H1 (cell line): ENCODE measurements around the gene TNFRSF13B. TPM values are rescaled to one million over a fixed set of nuclear protein-coding genes. Genes with fewer than 3 reads are reported as not detected.
A peak's percentile ranks its signal among the peaks of the same experiment; 100 is the strongest.

Experiments
- CTCF ChIA-PET: fragments of 300-600 bp; sonication (Branson Sonifier 250); formaldehyde crosslinking; loops from one replicate; lab custom pipeline; 2021; ENCODE audit not compliant: partially characterized antibody; lab: Charles Lee
- POLR2A ChIA-PET: fragments of 300-600 bp; sonication (Branson Sonifier 250); formaldehyde crosslinking; loops from one replicate; lab custom pipeline; 2021; ENCODE audit warnings: inconsistent platforms; ENCODE audit not compliant: partially characterized antibody; lab: Charles Lee
- DNase-seq, 2 experiments: peaks; one replicate each; pipeline versions ENCODE4 v3.0.0 to v3.0.0-alpha.2; 2010 to 2022; ENCODE audit warnings: low spot score in 2 of 2, low read depth in 1 of 2, mixed read lengths in 1 of 2
- FAIRE-seq: peaks from 2 replicates; lab custom pipeline; 2011; peaks lifted over from hg19 to GRCh38; lab: Jason Lieb, UNC
- H2AFZ ChIP-seq: 2 replicates; pipeline ENCODE4 v1.8.1; 2012; ENCODE audit warnings: low read length, inconsistent platforms
- H2AK5ac ChIP-seq: 2 replicates; pipeline ENCODE4 v1.6.1; 2013; ENCODE audit warnings: low read depth, low read length
- H2BK120ac ChIP-seq: replicated peaks from 2 replicates; pipeline ENCODE3; 2013; ENCODE audit warnings: low read depth, low read length, inconsistent platforms
- H2BK12ac ChIP-seq: 2 replicates; pipeline ENCODE4 v1.6.1; 2013; ENCODE audit warnings: low read depth, low read length
- H2BK15ac ChIP-seq: 2 replicates; pipeline ENCODE4 v1.6.1; 2013; ENCODE audit warnings: low read length
- H2BK20ac ChIP-seq: 2 replicates; pipeline ENCODE4 v1.6.1; 2013; ENCODE audit warnings: low read length
- H2BK5ac ChIP-seq: 2 replicates; pipeline ENCODE4 v1.6.1; 2013; ENCODE audit warnings: low read depth, low read length
- H3K14ac ChIP-seq: 2 replicates; pipeline ENCODE4 v1.6.1; 2013; ENCODE audit warnings: inconsistent platforms; ENCODE audit not compliant: insufficient read length
- H3K18ac ChIP-seq: 2 replicates; pipeline ENCODE4 v1.6.1; 2013; ENCODE audit warnings: low read length; ENCODE audit errors: extremely low read depth
- H3K23ac ChIP-seq: 2 replicates; pipeline ENCODE4 v1.6.1; 2013; ENCODE audit warnings: inconsistent platforms; ENCODE audit not compliant: insufficient read length
- H3K23me2 ChIP-seq: 2 replicates; pipeline ENCODE4 v1.6.1; 2013; ENCODE audit warnings: low read depth, low read length
- H3K27ac ChIP-seq: 2 replicates; pipeline ENCODE4 v1.6.1; 2011; ENCODE audit warnings: low read depth, low read length, inconsistent platforms
- H3K27me3 ChIP-seq, 4 experiments: replicated peaks in 1 of 4; 1 replicate in 1 of 4; 2 replicates in 3 of 4; pipeline versions ENCODE4 v1.6.1 to v1.8.1; 2011 to 2013; ENCODE audit warnings: low read length in 3 of 4, mild to moderate bottlenecking in 3 of 4, inconsistent platforms in 2 of 4, mixed read lengths in 2 of 4, moderate library complexity in 1 of 4; ENCODE audit not compliant: control insufficient read depth in 3 of 4, insufficient read depth in 3 of 4; ENCODE audit errors: extremely low read depth in 1 of 4
- H3K36me3 ChIP-seq, 4 experiments: 2 replicates each; pipeline versions ENCODE4 v1.6.1 to v1.8.1; 2011 to 2013; ENCODE audit warnings: mild to moderate bottlenecking in 4 of 4, low read length in 3 of 4, moderate library complexity in 2 of 4, control low read depth in 1 of 4, inconsistent platforms in 1 of 4; ENCODE audit not compliant: insufficient read depth in 4 of 4, control insufficient read depth in 2 of 4
- H3K4ac ChIP-seq: replicated peaks from 2 replicates; pipeline ENCODE3; 2013; ENCODE audit warnings: low read length, low read depth, mixed read lengths, inconsistent platforms; ENCODE audit not compliant: insufficient read length
- H3K4me1 ChIP-seq, 4 experiments: replicated peaks in 1 of 4; 1 replicate in 1 of 4; 2 replicates in 3 of 4; pipeline versions ENCODE4 v1.6.1 to v1.8.1; 2011 to 2013; ENCODE audit warnings: low read length in 3 of 4, inconsistent platforms in 2 of 4, mixed read lengths in 1 of 4; ENCODE audit not compliant: insufficient read depth in 4 of 4, control insufficient read depth in 3 of 4
- H3K4me2 ChIP-seq, 2 experiments: 2 replicates each; pipeline versions ENCODE4 v1.6.1 to v1.8.1; 2011 to 2013; ENCODE audit warnings: low read depth in 2 of 2, low read length in 2 of 2, control low read depth in 1 of 2, inconsistent platforms in 1 of 2, mild to moderate bottlenecking in 1 of 2; ENCODE audit not compliant: insufficient read depth in 1 of 2
- H3K4me3 ChIP-seq, 4 experiments: fragments of 200-600, 300-600 bp in 1 of 4; sonication (generic), shearing (Covaris generic), sonication (Bioruptor Twin) in 1 of 4; 2 replicates each; pipeline versions ENCODE4 v1.5.1 to v1.8.1; 2011 to 2016; ENCODE audit warnings: low read length in 4 of 4, low read depth in 3 of 4, control low read depth in 2 of 4, inconsistent platforms in 2 of 4, mild to moderate bottlenecking in 2 of 4, mixed read lengths in 1 of 4, moderate library complexity in 1 of 4; ENCODE audit not compliant: insufficient read depth in 2 of 4; ENCODE audit errors: extremely low read depth in 1 of 4
- H3K56ac ChIP-seq: replicated peaks from 2 replicates; pipeline ENCODE3; 2013; ENCODE audit warnings: low read depth, mild to moderate bottlenecking, mixed read lengths, low read length, inconsistent platforms; ENCODE audit not compliant: insufficient read length
- H3K79me1 ChIP-seq: 2 replicates; pipeline ENCODE4 v1.6.1; 2013; ENCODE audit warnings: low read depth, low read length, control low read depth
- H3K79me2 ChIP-seq, 2 experiments: 2 replicates each; pipeline versions ENCODE4 v1.6.1 to v1.8.1; 2012 to 2013; ENCODE audit warnings: low read length in 2 of 2, mild to moderate bottlenecking in 2 of 2, inconsistent platforms in 1 of 2; ENCODE audit not compliant: insufficient read depth in 2 of 2, control insufficient read depth in 1 of 2
- H3K9ac ChIP-seq, 4 experiments: replicated peaks in 1 of 4; 1 replicate in 1 of 4; 2 replicates in 3 of 4; pipeline versions ENCODE4 v1.6.1 to v1.8.1; 2011 to 2013; ENCODE audit warnings: low read depth in 3 of 4, low read length in 3 of 4, control low read depth in 2 of 4, mild to moderate bottlenecking in 2 of 4, moderate library complexity in 2 of 4, inconsistent platforms in 1 of 4; ENCODE audit errors: extremely low read depth in 1 of 4
- H3K9me3 ChIP-seq, 2 experiments: 2 replicates each; pipeline versions ENCODE4 v1.6.1 to v1.8.1; 2012 to 2013; ENCODE audit warnings: mild to moderate bottlenecking in 2 of 2, moderate library complexity in 2 of 2, control low read depth in 1 of 2, inconsistent platforms in 1 of 2, low read depth in 1 of 2, low read length in 1 of 2, mixed read lengths in 1 of 2; ENCODE audit not compliant: insufficient read depth in 2 of 2
- H4K20me1 ChIP-seq, 2 experiments: replicated peaks in 1 of 2; 2 replicates each; pipeline versions ENCODE3 to v1.8.1; 2011 to 2013; ENCODE audit warnings: inconsistent platforms in 2 of 2, low read length in 2 of 2, mild to moderate bottlenecking in 1 of 2; ENCODE audit not compliant: insufficient read depth in 2 of 2, control insufficient read depth in 1 of 2
- H4K5ac ChIP-seq: 2 replicates; pipeline ENCODE4 v1.6.1; 2013; ENCODE audit warnings: low read length, low read depth, mixed read lengths, inconsistent platforms; ENCODE audit not compliant: insufficient read length
- H4K8ac ChIP-seq: 2 replicates; pipeline ENCODE4 v1.8.0; 2013; ENCODE audit warnings: mild to moderate bottlenecking, moderate library complexity, low read length, inconsistent platforms; ENCODE audit not compliant: insufficient read depth; ENCODE audit errors: extremely low read depth
- H4K91ac ChIP-seq: replicated peaks from 2 replicates; pipeline ENCODE3; 2013; ENCODE audit warnings: low read length, mixed read lengths, inconsistent platforms; ENCODE audit not compliant: insufficient read length
- BACH1 ChIP-seq: IDR thresholded peaks from 2 replicates; pipeline ENCODE4 v1.6.1; 2012; ENCODE audit warnings: low read length, improper control_type of control experiment
- CHD1 ChIP-seq: IDR thresholded peaks from 2 replicates; pipeline ENCODE4 v1.6.1; 2012; ENCODE audit warnings: low read depth, low read length, improper control_type of control experiment
- CREB1 ChIP-seq: IDR thresholded peaks from 2 replicates; pipeline ENCODE4 v1.6.1; 2012; ENCODE audit warnings: inconsistent platforms
- EZH2 ChIP-seq: fragments of 200-600 bp; sonication (generic); IDR thresholded peaks from 2 replicates; pipeline ENCODE4 v1.7.1; 2012; ENCODE audit warnings: low read depth, mild to moderate bottlenecking, moderate library complexity, low read length, inconsistent platforms; ENCODE audit not compliant: severe bottlenecking
- FOSL1 ChIP-seq: IDR thresholded peaks from 2 replicates; pipeline ENCODE4 v1.6.1; 2011; ENCODE audit warnings: mild to moderate bottlenecking, low read depth, low read length, moderate library complexity; ENCODE audit not compliant: insufficient read depth
- GTF2F1 ChIP-seq: IDR thresholded peaks from 2 replicates; pipeline ENCODE4 v1.6.1; 2012; ENCODE audit warnings: low read depth, low read length, improper control_type of control experiment, borderline replicate concordance
- NRF1 ChIP-seq: IDR thresholded peaks from 2 replicates; pipeline ENCODE4 v1.6.1; 2011; ENCODE audit warnings: mild to moderate bottlenecking, low read depth, low read length, improper control_type of control experiment
- POLR2AphosphoS5 ChIP-seq: IDR thresholded peaks from 2 replicates; pipeline ENCODE4 v1.6.1; 2011; ENCODE audit warnings: low read depth, low read length
- RNF2 ChIP-seq: fragments of 200-900, 300-1000 bp; sonication (generic); IDR thresholded peaks from 2 replicates; pipeline ENCODE4 v1.7.1; 2016; ENCODE audit warnings: borderline replicate concordance, low read depth, mild to moderate bottlenecking, antibody characterized with exemption, low read length; ENCODE audit not compliant: poor library complexity, severe bottlenecking; ENCODE audit errors: missing control alignments
- TBP ChIP-seq: IDR thresholded peaks from 2 replicates; pipeline ENCODE4 v1.6.1; 2011; ENCODE audit warnings: low read depth, low read length, improper control_type of control experiment
- WGBS, 2 experiments: shearing (Covaris generic) in 1 of 2; methylation state at CpG; one replicate each; pipeline versions ENCODE4 v1.1.6 to v1.1.7; 2013 to 2015; ENCODE audit warnings: low lambda C conversion rate in 2 of 2, mixed read lengths in 2 of 2, inconsistent platforms in 1 of 2, low coverage in 1 of 2, missing lambda C conversion rate in 1 of 2; ENCODE audit not compliant: insufficient replicate concordance in 2 of 2, insufficient coverage in 1 of 2, insufficient read length in 1 of 2; ENCODE audit errors: extremely low coverage in 1 of 2, missing lambda C conversion rate in 1 of 2; 5-methylcytosine and 5-hydroxymethylcytosine counted together
- polyA plus RNA-seq, 7 experiments: library from polyadenylated mRNA; depleted of rRNA in 3 of 7; stranded (reverse) in 5 of 7; unstranded in 2 of 7; fragments of >200 nt in 5 of 7; fragments of 200-250 nt in 2 of 7; gene quantifications; 1 replicate in 5 of 7; 2 replicates in 1 of 7; 4 replicates in 1 of 7; pipeline versions ENCODE4 v1.2.1 to v1.2.3, GENCODE V29; 2011 to 2013; ENCODE audit warnings: missing spikeins in 2 of 7, mixed read lengths in 2 of 7
- total RNA-seq: library from RNA; stranded (reverse); fragmentation: NEBNext Ultra II Directional; extraction: Animal tissue kit (Norgen Biotek cat#: 25700); gene quantifications from 2 replicates; pipeline ENCODE4 v1.2.1, GENCODE V29; 2021
- TF ChIP-seq, protein P1 (sequence below): IDR thresholded peaks from 2 replicates; pipeline ENCODE4 v1.6.1; 2012; ENCODE audit warnings: inconsistent platforms

TNFRSF13B gene
- total and polyA plus RNA-seq, 2 of the 8 experiments (the other 6 are each of a cell fraction or from before 2014, with no cell fraction given), result not detected

- Histone ChIP-seq H2BK5ac (no peak overlapping the region), H3K56ac (peak overlapping the region; percentile 84), H3K14ac (no peak overlapping the region), H3K4ac (no peak overlapping the region), H3K36me3 (no peaks in the 10 kb centered on the region), H3K9ac (no peak overlapping the region), H3K23me2 (peaks cover 7% of the 10 kb centered on the region; the same call in 1 of the 2 replicates), H4K8ac (no peak overlapping the region), H2BK12ac (peak overlapping the region; percentile 39; the same call in 1 of the 2 replicates), H3K27me3 (no peaks in the 10 kb centered on the region; a peak in 1 of 7 replicates), H2BK120ac (no peak overlapping the region), H3K79me2 (no peaks in the 10 kb centered on the region), H3K9me3 (no peaks in the 10 kb centered on the region; a peak in 1 of 4 replicates), H3K23ac (no peak overlapping the region), H4K91ac (no peak overlapping the region), H3K4me2 (no peak overlapping the region), H3K4me3 (no peak overlapping the region), H4K5ac (no peak overlapping the region), H2AFZ (no peak overlapping the region), H4K20me1 (no peaks in the 10 kb centered on the region), H2BK15ac (no peak overlapping the region; the same call in 1 of the 2 replicates), H2BK20ac (no peak overlapping the region), H3K79me1 (no peaks in the 10 kb centered on the region), H3K4me1 (peaks cover 0 to 2% (median under 1%) of the 10 kb centered on the region in 4 experiments; a peak in 2 of 7 replicates), H3K18ac (no peak overlapping the region), H3K27ac (no peak overlapping the region), H2AK5ac (peak overlapping the region; percentile 76; the same call in 1 of the 2 replicates)
- no peak for DNase-seq
- ChIA-PET POLR2A (interaction anchor here (0.6 to 1.0 kb wide), 2 partner anchors 15 to 121 kb away, joined by 3 read pairs; no protein-coding TSS in a partner anchor), CTCF (interaction anchor here (0.6 to 3.3 kb wide), 13 partner anchors 9 to 1124 kb away, joined by 3 to 17 read pairs (median 3); no protein-coding TSS in a partner anchor)
- FAIRE-seq, result no peak
- 93% methylated on average over 8 of the region's 11 CpGs; no CpG with 5 or more reads in 1 of the 2 experiments for WGBS, 2 experiments
- TF ChIP-seq CHD1 (no peak), NRF1 (no peak), GTF2F1 (no peak), POLR2AphosphoS5 (no peak), EZH2 (no peak), CREB1 (no peak), RNF2 (no peak), FOSL1 (no peak), BACH1 (no peak), TBP (no peak)
- TF ChIP-seq, protein P1, sequence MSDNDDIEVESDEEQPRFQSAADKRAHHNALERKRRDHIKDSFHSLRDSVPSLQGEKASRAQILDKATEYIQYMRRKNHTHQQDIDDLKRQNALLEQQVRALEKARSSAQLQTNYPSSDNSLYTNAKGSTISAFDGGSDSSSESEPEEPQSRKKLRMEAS, result no peak
Measured at GRCh38 chr17:16989953-16990860, 18.3 kb upstream of the TNFRSF13B start.
